Stomach smooth muscle (tissue), 2 donors: Measurements from ENCODE around the gene SMIM28.

ENCODE experiments used
- H3K27ac ChIP-seq: one replicate; pipeline ENCODE4 v1.7.0; 2013; ENCODE audit warnings: mild to moderate bottlenecking, low read length, inconsistent platforms
- H3K27me3 ChIP-seq, 2 donors: one replicate each; pipeline ENCODE4 v1.7.0; 2013; ENCODE audit warnings: low read length in 2 of 2; ENCODE audit not compliant: insufficient read depth in 2 of 2, control insufficient read depth in 1 of 2
- H3K36me3 ChIP-seq, 2 donors: one replicate each; pipeline ENCODE4 v1.7.0; 2013; ENCODE audit warnings: low read length in 2 of 2; ENCODE audit not compliant: control insufficient read depth in 2 of 2, insufficient read depth in 2 of 2
- H3K4me1 ChIP-seq: one replicate; pipeline ENCODE4 v1.7.0; 2013; ENCODE audit warnings: low read length; ENCODE audit not compliant: control insufficient read depth, insufficient read depth
- H3K4me3 ChIP-seq, 2 donors: one replicate each; pipeline ENCODE4 v1.7.0; 2013; ENCODE audit warnings: low read length in 2 of 2
- H3K9ac ChIP-seq, 2 donors: one replicate each; pipeline ENCODE4 v1.7.0; 2013; ENCODE audit warnings: low read length in 2 of 2, mild to moderate bottlenecking in 1 of 2
- H3K9me3 ChIP-seq, 2 donors: one replicate each; pipeline ENCODE4 v1.7.0; 2013; ENCODE audit warnings: low read length in 2 of 2; ENCODE audit not compliant: control insufficient read depth in 2 of 2
- donor health status: healthy.
- donor health status: Pancreatic carcinoma.

The SMIM28 gene

DNA sequence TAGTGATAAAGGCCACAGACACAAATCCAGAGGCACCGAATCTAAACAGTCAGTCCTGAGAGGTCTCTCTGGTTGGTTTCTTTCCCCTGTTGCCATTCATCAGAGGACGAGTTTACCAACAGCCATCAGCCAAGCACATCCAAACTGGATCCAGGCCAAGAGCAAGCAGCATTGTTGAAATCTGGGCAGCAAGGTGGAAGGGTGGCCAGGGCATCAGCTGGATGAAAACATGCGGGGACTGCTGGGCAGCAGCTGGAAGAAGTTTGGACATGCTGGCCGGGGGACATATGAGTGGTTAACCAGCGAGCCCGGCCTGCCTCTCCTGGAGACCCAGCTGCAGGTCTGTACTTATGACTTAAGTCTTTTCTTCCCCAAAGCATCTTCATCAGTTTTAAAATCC, at the start of gene SMIM28:
SMIM28 (plus strand) TSS at position 62 of the 400 bp plus-strand sequence; CDS start at position 230, 168 bp downstream.
- no peaks in the 10 kb centered on the region for H3K4me1 ChIP-seq
- H3K4me3 ChIP-seq: no peak within 1 kb of the TSS
- no peaks in the 10 kb centered on the region for H3K27me3 ChIP-seq
- H3K36me3 ChIP-seq: no peaks in the 10 kb centered on the region
- H3K9ac ChIP-seq: no peak within 1 kb of the TSS
- H3K27ac ChIP-seq: no peak within 1 kb of the TSS
- no peaks in the 10 kb centered on the region for H3K9me3 ChIP-seq

GRCh38 chr6:138328210-138328609, 49.5 kb upstream of the SMIM28 start:
- Histone ChIP-seq H3K9ac (no peak overlapping the region), H3K36me3 (no peaks in the 10 kb centered on the region), H3K27ac (no peak overlapping the region), H3K4me3 (no peak overlapping the region), H3K9me3 (no peaks in the 10 kb centered on the region), H3K4me1 (no peaks in the 10 kb centered on the region), H3K27me3 (peaks cover 0 to 2% of the 10 kb centered on the region in 2 donors)

DNA sequence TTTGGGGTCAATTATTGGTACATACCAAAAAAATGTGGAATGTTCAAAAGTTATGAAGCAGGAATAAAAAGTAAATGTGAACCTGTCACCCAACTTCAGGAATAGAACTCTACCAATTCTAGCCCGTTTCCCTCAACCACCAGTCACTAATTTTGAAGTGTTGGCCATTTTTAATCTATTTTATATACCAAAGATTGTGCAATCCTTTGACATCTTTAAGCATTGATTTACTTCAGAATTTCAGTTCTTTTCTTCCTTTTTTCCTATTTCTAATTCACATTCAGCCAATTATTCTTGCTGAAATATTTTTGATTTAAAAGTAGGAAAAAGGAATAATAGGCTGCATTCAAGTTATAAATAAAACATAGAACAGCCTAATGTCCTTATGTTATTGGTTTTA, 46.9 kb upstream of the SMIM28 start:
- Histone ChIP-seq H3K9ac (no peak overlapping the region), H3K4me3 (no peak overlapping the region), H3K4me1 (no peaks in the 10 kb centered on the region), H3K9me3 (no peaks in the 10 kb centered on the region), H3K36me3 (no peaks in the 10 kb centered on the region), H3K27me3 (no peaks in the 10 kb centered on the region), H3K27ac (no peak overlapping the region)

GRCh38 chr6:138331444-138331843, 46.3 kb upstream of the SMIM28 start:
- no peaks in the 10 kb centered on the region for H3K36me3 ChIP-seq
- H3K4me3 ChIP-seq: no peak overlapping the region
- H3K4me1 ChIP-seq: no peaks in the 10 kb centered on the region
- H3K27me3 ChIP-seq: no peaks in the 10 kb centered on the region
- H3K9me3 ChIP-seq: no peaks in the 10 kb centered on the region
- no peak overlapping the region for H3K9ac ChIP-seq
- H3K27ac ChIP-seq: no peak overlapping the region

GRCh38 chr6:138331984-138332383, 45.7 kb upstream of the SMIM28 start:
- H3K9ac ChIP-seq: no peak overlapping the region

GRCh38 chr6:138334000-138334399, 43.7 kb upstream of the SMIM28 start:
- Histone ChIP-seq H3K36me3 (no peaks in the 10 kb centered on the region), H3K27ac (no peak overlapping the region), H3K4me3 (no peak overlapping the region), H3K27me3 (no peaks in the 10 kb centered on the region), H3K9me3 (no peaks in the 10 kb centered on the region), H3K4me1 (no peaks in the 10 kb centered on the region), H3K9ac (no peak overlapping the region)

More at GRCh38 chr6:138331984-138332383, 45.7 kb upstream of the SMIM28 start:
- H3K4me3 ChIP-seq: no peak overlapping the region
- no peaks in the 10 kb centered on the region for H3K36me3 ChIP-seq
- no peaks in the 10 kb centered on the region for H3K4me1 ChIP-seq
- H3K27ac ChIP-seq: no peak overlapping the region
- H3K27me3 ChIP-seq: no peaks in the 10 kb centered on the region
- no peaks in the 10 kb centered on the region for H3K9me3 ChIP-seq

- Histone ChIP-seq H3K9me3 (no peaks in the 10 kb centered on the region), H3K36me3 (no peaks in the 10 kb centered on the region), H3K27me3 (no peaks in the 10 kb centered on the region), H3K9ac (no peak overlapping the region), H3K4me3 (no peak overlapping the region), H3K4me1 (no peaks in the 10 kb centered on the region), H3K27ac (no peak overlapping the region)
Measured at GRCh38 chr6:138334963-138335362, 42.7 kb upstream of the SMIM28 start.

GRCh38 chr6:138336221-138336620, 41.5 kb upstream of the SMIM28 start:
- H3K4me1 ChIP-seq: no peaks in the 10 kb centered on the region
- H3K9ac ChIP-seq: no peak overlapping the region

GRCh38 chr6:138337076-138337475, 40.6 kb upstream of the SMIM28 start:
- Histone ChIP-seq H3K36me3 (no peaks in the 10 kb centered on the region), H3K27me3 (no peaks in the 10 kb centered on the region), H3K4me3 (no peak overlapping the region), H3K4me1 (no peaks in the 10 kb centered on the region), H3K9me3 (no peaks in the 10 kb centered on the region), H3K9ac (no peak overlapping the region), H3K27ac (no peak overlapping the region)

More at GRCh38 chr6:138336221-138336620, 41.5 kb upstream of the SMIM28 start:
- no peaks in the 10 kb centered on the region for H3K9me3 ChIP-seq
- no peak overlapping the region for H3K27ac ChIP-seq
- H3K36me3 ChIP-seq: no peaks in the 10 kb centered on the region
- H3K4me3 ChIP-seq: no peak overlapping the region
- no peaks in the 10 kb centered on the region for H3K27me3 ChIP-seq

GRCh38 chr6:138339024-138339423, 38.7 kb upstream of the SMIM28 start:
- Histone ChIP-seq H3K9me3 (no peaks in the 10 kb centered on the region), H3K36me3 (no peaks in the 10 kb centered on the region), H3K27ac (no peak overlapping the region), H3K4me1 (no peaks in the 10 kb centered on the region), H3K9ac (no peak overlapping the region), H3K27me3 (no peaks in the 10 kb centered on the region), H3K4me3 (no peak overlapping the region)

GRCh38 chr6:138341176-138341575, 36.5 kb upstream of the SMIM28 start:
- H3K27me3 ChIP-seq: no peaks in the 10 kb centered on the region

More at GRCh38 chr6:138341176-138341575, 36.5 kb upstream of the SMIM28 start:
- Histone ChIP-seq H3K27ac (no peak overlapping the region), H3K9ac (no peak overlapping the region), H3K36me3 (no peaks in the 10 kb centered on the region), H3K4me3 (no peak overlapping the region), H3K9me3 (no peaks in the 10 kb centered on the region), H3K4me1 (no peaks in the 10 kb centered on the region)
